Fibroblast of skin of right quadriceps (primary cell): ENCODE data around the gene SERPINF2.
"Not testable (repeated sequence)": the region's sequence is repeated elsewhere in the genome, so short reads cannot be mapped to it uniquely, and the experiment has no call there.

ENCODE experiments used
- DNase-seq: peaks from one replicate; pipeline ENCODE4 v3.0.0-alpha.2; 2013

Gene SERPINF2

DNA sequence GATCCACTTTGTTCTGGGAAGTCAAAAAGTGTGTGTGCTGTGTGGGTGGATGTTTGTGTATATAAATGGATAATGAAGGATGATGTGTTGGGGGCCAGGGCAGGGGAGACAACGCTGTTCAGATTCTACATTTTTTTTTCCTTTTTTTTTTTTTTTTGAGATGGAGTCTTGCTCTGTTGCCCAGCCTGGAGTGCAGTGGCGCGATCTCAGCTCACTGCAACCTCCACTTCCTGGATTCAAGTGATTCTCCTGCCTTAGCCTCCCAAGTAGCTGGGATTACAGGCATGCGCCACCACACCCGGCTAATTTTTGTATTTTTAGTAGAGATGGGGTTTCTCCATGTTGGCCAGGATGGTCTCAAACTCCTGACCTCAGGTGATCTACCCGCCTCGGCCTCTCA is 22.0 kb downstream of the SERPINF2 start:
- DNase-seq: not testable (repeated sequence)

DNA sequence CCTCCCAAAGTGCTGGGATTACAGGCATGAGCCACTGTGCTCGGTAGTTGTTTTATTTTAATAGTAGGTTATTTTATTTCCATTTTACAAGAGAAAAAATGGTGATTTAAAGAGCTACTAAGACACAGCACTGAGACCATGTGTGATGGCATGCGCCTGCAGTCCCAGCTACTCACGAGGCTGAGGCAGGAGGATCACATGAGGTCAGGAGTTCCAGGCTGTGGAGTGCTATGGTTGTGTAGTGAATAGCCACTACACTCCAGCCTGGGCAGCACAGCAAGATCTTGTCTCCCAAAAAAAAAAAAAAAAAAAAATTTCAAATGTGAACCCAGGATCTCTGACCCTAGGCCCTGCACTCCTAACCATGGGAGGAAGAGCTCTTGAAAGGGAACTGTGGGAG is 22.9 kb downstream of the SERPINF2 start:
- no peak for DNase-seq

DNA sequence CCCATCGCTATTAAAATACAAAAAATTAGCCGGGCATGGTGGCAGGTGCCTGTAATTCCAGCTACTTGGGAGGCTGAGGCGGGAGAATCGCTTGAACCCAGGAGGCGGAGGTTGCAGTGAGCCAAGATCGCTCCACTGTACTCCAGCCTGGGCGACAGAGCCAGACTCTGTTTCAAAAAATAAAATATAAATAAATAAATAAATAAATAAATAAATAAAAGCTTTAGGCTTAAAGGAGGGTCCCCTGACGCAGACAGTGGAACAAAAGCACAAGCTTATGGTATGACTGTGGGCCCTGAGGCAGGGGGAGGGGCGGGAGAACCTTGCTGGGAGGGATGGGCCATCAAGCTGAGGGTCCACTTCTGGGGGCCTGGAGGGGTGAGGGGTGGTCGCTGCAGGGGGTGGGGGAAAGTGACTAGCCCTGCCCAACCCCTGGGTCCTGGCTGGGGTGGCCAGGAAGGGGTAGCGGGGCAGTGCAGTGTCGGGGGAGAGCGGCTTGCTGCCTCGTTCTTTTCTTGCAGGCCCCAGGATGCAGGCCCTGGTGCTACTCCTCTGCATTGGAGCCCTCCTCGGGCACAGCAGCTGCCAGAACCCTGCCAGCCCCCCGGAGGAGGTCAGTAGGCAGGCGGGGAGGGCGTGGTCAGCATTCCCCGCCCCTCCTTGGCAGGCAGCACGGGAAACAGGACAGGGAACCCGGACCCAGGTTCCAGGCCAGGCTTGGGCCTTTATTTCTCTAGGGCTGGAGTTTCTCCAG is 23.9 kb downstream of the SERPINF2 start:
- no peak for DNase-seq

DNA sequence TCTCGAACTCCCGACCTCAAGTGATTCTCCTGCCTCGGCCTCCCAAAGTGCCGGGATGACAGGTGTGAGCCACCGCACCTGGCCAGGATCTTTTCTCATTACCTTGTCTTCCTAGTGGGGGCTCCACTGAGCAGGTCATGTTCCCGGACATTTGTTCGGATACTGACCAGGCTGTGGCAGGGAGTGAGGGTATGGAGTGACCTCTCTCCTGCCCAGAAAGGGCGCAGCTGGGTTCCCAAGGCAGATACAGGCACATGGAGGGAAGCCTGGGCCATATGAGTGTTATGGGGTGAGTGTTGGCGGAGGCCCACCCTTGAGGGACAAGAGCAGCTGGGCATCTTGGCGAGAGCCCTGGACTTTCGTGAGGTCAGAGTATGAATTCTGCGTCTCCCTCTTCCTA is 24.7 kb downstream of the SERPINF2 start:
- no peak for DNase-seq

DNA sequence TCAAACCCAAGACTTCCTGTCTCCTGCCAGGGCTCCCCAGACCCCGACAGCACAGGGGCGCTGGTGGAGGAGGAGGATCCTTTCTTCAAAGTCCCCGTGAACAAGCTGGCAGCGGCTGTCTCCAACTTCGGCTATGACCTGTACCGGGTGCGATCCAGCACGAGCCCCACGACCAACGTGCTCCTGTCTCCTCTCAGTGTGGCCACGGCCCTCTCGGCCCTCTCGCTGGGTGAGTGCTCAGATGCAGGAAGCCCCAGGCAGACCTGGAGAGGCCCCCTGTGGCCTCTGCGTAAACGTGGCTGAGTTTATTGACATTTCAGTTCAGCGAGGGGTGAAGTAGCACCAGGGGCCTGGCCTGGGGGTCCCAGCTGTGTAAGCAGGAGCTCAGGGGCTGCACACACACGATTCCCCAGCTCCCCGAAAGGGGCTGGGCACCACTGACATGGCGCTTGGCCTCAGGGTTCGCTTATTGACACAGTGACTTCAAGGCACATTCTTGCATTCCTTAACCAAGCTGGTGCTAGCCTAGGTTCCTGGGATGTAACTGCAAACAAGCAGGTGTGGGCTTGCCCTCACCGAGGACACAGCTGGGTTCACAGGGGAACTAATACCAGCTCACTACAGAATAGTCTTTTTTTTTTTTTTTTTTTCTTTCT is 27.3 kb downstream of the SERPINF2 start:
- DNase-seq: no peak

DNA sequence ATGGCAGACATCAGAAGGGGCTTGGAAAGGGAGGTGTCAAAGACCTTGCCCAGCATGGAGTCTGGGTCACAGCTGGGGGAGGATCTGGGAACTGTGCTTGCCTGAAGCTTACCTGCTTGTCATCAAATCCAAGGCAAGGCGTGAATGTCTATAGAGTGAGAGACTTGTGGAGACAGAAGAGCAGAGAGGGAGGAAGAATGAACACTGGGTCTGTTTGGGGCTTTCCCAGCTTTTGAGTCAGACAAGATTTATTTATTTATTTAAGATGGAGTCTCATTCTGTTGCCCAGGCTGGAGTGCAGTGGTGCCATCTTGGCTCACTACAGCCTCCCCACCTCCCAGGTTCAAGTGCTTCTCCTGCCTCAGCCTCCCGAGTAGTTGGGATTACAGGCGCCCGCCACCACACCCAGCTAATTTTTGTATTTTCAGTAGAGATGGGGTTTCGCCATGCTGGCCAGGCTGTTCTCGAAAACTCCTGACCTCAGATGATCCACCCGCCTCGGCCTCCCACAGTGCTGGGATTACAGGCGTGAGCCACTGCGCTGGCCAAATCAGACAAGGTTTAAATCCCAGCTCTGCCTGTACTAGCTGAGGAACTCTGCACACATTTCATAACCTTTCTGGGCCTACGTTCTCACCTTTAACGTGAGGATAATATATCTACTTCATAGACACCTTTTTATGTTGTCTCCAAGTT is 30.5 kb downstream of the SERPINF2 start:
- not testable (repeated sequence) for DNase-seq

DNA sequence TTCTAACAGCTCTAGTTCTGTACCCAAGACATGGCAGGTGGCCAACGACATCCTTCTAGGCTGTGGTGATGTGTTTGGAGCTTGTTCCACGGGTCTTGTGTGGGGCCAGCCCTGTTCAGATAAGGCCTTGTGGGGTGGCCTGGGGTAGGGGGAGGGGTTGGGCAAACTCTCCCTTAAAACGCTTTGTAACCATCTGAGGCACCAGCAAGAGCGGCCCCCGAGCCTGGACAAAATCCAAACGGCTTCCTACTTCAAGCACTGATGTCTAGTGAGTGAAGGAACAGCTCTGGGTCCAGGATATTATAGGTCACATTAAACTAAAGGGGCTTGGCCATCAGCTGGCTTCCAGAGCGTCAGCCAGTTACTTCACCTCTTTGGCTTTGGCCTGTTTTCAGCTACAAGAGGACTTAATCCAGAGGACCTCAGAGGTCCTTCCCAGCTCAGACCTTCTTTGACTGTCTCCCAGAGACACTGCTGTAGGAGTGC is 31.1 kb downstream of the SERPINF2 start:
- no peak for DNase-seq

DNA sequence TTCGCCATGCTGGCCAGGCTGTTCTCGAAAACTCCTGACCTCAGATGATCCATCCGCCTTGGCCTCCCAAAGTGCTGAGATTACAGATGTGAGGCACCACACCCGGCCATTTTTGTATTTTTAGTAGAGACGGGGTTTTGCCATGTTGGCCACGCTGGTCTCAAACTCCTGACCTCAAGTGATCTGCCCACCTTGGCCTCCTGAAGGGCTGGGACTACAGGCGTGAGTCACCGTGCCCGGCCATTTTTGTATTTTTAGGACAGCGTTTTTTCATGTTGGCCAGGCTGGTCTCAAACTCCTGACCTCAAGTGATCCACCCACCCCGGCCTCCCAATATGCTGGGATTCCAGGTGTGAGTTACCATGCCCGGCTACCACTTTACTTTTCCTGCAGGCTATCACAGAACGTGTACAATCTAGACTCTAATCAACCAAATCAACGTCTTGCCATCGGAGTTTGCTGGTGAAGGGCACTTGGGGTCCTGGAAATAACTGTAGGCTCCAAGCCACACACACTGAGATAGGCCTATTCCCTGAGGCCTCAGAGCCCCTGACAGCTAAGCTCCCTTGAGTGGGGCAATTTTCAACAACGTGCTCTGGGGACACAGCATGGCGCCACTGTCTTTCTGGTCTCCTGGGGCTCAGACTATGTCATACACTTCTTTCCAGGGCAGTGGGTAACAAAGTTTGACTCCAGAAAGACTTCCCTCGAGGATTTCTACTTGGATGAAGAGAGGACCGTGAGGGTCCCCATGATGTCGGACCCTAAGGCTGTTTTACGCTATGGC is 31.9 kb downstream of the SERPINF2 start:
- DNase-seq: no peak

GRCh38 chr17:1776328-1776727 is 33.7 kb downstream of the SERPINF2 start:
- no peak for DNase-seq

DNA sequence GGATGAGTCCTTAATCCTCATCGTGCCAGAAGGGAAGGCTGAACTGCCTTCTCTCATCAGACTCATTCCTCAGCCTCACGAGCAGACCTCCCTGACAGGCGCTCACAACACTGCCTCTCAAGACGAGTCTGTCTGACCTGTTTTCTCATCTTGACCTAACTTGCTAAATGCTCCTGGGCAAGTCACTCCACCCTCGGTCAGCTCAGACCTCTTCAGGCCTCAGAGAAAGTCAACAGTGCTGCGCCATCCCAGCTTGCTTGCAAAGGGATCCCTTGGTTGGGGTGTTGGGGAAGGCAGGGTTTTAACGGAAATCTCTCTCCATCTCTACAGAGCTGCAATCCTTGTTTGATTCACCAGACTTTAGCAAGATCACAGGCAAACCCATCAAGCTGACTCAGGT is 34.2 kb downstream of the SERPINF2 start:
- DNase-seq: no peak

DNA sequence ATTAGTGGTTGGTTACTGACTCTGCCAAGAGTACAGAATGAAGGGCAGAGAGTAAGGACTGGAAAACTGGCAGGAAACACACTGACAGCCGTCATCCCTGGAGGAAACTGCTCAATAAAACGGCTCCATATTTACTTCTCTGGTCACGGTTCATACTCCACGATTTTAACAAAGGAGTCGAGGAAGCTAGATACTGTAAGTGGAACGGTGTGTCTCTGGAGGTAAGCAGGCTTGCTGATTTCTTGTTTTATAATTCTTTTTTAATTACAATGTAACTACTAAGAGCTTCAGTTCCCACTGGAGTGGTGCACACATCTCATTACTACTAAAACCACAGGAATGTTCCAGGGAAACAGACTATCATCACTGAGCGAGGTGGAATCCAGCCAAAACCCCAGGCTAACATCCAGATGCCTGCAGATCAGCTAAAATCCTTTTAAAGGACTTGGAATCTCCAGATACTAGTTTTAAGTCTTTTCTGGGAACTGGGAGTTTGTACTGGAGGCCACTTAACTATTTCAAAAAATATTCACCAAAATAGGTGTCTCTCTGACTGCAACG is 37.0 kb downstream of the SERPINF2 start:
- peak; percentile 97 for DNase-seq

DNA sequence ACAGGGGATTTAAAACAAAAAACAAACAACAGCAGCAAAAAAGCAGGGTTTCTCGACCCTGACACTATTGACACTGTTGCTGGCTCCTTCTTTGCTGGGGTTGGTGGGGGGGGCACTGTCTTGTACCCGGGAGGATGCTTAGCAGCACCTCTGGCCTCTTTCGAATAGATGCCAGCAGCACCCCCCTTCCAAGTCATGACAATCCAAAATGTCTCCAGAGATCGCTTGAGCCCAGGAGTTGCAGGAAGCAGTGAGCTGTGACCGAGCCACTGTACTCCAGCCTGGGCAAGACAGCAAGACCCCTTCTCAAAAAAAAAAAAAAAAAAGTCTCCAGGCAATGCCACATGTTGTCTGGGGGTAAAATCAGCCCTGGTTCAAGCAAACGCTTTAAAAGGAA is 39.5 kb downstream of the SERPINF2 start:
- no peak for DNase-seq

GRCh38 chr17:1783271-1783670 is 40.6 kb downstream of the SERPINF2 start:
- no peak for DNase-seq

DNA sequence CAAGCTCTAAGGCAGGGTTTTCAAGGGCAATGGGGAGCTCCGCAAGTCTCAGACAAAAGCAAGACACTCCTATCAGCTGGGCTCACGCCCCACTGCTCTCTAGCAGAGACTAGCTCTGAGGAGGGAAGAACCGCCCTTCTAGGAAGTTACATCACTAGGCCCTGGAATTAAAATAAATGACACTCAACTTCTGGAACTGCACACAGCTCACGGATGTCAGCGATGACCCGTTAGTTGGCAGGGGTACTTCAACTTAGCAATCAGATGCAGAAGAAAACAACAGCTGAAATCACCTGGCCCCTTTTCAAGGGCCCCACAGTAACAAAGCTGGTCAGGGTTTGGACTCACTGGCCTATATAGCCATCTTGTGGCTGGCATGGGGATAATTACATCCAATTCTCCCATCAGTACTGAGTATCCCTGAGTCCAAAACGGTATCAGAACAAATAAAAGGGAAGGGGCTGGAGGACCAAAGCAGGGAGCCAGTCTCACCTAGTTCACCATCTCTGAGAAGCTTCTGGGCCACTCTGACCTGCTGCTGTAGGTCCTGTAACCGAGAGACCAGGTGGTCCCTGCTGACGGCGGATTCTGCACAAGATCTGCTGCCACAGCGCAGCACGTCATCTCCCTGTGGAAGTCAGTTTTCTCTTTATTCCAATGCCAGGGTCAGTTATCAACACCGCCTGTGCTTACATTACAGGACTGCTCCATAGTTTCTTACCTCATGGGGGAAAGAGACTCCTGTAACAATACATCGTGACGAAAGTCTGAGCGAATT is 41.4 kb downstream of the SERPINF2 start:
- peak; percentile 74 for DNase-seq

DNA sequence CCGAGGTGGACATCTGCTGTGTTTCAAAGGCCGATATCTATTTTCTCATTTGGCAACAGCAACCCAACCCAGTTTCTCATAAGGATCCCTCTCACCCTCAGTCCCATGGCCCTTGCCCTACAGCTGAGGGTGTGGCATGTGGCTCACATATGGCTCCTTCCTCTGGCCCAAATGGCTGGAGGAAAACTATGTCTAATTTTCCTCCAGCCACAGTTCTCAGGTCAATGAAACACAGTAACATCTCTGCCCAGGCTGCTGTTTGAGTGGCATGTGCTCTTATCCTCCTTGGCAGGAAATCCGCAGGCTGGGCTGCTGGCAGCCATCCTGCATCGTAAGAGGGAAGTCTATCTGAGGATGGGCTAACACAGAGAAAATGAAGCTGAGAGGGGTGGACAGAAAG is 43.3 kb downstream of the SERPINF2 start:
- no peak for DNase-seq

- no peak for DNase-seq
Measured at GRCh38 chr17:1786708-1787107, 44.0 kb downstream of the SERPINF2 start.

DNA sequence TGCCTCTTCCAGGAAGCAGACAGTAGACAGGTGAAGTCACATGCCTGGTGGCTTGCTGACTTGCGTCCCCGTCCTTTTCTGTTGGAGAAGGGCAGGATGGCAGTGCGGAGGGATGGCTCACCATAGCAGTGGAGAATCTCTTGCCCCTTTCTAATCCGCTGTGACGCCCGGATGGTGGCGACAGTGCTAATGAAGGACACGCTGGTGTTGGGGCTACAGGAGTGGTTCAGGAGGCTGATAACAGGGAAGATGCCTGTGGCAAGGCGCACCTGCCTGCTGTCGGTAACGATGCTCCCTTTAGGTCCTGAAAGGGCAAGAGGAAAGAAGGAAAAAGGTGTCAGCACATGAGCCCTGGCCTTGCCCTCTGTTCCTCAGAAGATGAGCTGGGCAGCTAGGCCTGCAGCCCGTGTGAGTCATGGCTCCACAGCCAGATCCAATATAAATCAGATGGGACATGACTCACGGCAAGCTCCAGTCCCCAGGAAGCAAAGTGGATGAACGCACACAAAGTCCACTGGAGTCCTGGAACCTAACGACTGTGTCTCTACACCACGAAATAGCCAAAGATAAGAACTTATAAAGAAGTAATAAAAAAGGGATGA is 44.7 kb downstream of the SERPINF2 start:
- peak; percentile 86 for DNase-seq

DNA sequence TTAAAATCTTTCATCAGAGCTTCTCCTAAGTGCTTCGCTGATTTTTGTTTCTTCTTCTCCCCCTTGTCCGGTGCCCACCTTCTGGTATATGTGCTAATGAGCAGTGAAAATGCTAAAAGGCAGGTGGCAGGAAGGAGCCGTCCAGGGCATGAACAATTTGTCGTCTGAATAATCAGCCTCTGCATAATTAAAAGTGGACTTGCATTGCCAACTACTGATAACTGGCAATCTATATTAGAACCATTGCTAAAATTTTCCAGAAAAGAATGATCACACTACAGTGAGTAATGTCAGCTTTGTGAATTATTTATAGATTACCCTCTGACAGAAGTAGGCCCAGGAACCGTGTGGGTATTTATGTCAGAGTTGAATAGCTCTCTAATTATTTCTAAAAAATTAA is 47.3 kb downstream of the SERPINF2 start:
- DNase-seq: no peak

DNA sequence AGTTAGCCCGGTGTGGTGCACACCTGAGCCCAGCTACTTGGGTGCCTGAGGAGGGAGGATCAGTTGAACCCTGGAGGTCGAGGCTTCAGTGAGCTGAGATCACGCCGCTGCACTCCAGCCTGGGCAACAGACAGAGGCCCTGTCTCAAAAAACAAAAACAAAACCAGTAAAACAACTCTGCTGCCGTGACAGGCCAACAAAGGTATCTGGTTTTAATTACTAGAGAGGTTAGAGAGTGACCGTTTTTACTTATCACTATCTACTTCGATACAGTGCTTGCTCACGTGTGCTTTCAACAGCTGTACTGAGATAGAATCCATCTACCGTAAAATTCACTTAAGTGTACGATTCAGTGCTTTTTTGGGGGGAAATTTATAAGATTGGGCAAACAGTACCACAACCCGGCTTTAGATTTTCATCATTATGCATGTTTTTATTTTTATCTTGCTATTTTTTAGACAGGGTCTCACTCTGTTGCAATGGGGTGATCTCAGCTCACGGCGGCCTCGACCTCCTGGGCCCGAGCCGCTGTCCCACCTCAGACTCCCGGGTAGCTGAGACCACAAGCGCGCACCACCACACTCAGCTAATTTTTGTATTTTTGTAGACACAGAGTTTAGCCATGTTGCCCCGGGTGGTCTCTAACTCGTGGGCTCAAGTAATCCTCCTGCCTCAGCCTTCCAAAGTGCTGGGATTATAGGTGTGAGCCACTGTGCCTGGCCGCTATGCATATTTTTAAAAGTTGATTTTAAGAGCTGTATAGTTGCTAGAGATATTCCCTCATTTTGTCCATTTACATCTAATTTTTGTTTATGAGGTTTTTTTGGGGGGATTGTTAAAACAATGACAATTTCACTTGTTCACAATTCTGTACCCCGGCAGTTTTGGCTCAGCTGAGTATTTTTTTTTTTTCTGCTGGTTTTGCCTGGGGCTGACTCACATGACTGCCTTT is 50.1 kb downstream of the SERPINF2 start:
- DNase-seq: no peak

- DNase-seq: no peak
Measured at GRCh38 chr17:1793447-1793806, 50.8 kb downstream of the SERPINF2 start.
